ENCODE measurements around the gene ZBTB16. TPM values are rescaled to one million over a fixed set of nuclear protein-coding genes. Genes with fewer than 3 reads are reported as not detected.

The ZBTB16 gene
- total and polyA plus RNA-seq, 5 donors = 49.8 to 89.7 (median 75.5) TPM

- intact Hi-C loops (cut with DNase I) = no loop called here
- Histone ChIP-seq H3K27me3 (ENCODE audit: control insufficient read depth, insufficient read depth) (no peaks in the 10 kb centered on the region), H3K9me3 (ENCODE audit: control insufficient read depth, low read length) (no peaks in the 10 kb centered on the region), H3K4me1 (ENCODE audit: control insufficient read depth, insufficient read depth, low read length) (peaks cover 62% of the 10 kb centered on the region), H3K4me3 (ENCODE audit: low read length) (no peak overlapping the region), H3K27ac (ENCODE audit: low read length) (peak overlapping the region; percentile 61)
- 69% methylated on average over 4 of the region's 4 CpGs for WGBS
- peak; percentile 19 to 72 for ATAC-seq
- no peak for DNase-seq
These were observed 63.2 kb downstream of the ZBTB16 start for GRCh38 chr11:114122686-114123085.

GRCh38 chr11:114123692-114124330 lies 64.3 kb downstream of the ZBTB16 start:
- Histone ChIP-seq H3K4me3 (ENCODE audit: low read length) (no peak overlapping the region), H3K27me3 (ENCODE audit: control insufficient read depth, insufficient read depth) (no peaks in the 10 kb centered on the region), H3K4me1 (ENCODE audit: control insufficient read depth, insufficient read depth, low read length) (peaks cover 72% of the 10 kb centered on the region), H3K9me3 (ENCODE audit: control insufficient read depth, low read length) (no peaks in the 10 kb centered on the region), H3K27ac (ENCODE audit: low read length) (no peak overlapping the region)
- no peak for ATAC-seq
- 86% methylated on average over 11 of the region's 11 CpGs for WGBS
- DNase-seq = no peak
- intact Hi-C loops (cut with DNase I) = no loop called here

- ATAC-seq = no peak
- WGBS = 93% methylated on average over 5 of the region's 5 CpGs
- Histone ChIP-seq H3K4me1 (ENCODE audit: control insufficient read depth, insufficient read depth, low read length) (peaks cover 74% of the 10 kb centered on the region), H3K4me3 (ENCODE audit: low read length) (no peak overlapping the region), H3K27ac (ENCODE audit: low read length) (no peak overlapping the region), H3K27me3 (ENCODE audit: control insufficient read depth, insufficient read depth) (no peaks in the 10 kb centered on the region), H3K9me3 (ENCODE audit: control insufficient read depth, low read length) (no peaks in the 10 kb centered on the region)
- DNase-seq = no peak
- intact Hi-C loops (cut with DNase I) = no loop called here
These were observed 65.2 kb downstream of the ZBTB16 start for GRCh38 chr11:114124601-114125144.

GRCh38 chr11:114125531-114125930 lies 66.0 kb downstream of the ZBTB16 start:
- peak in 1 of 3 donors; percentile 54 for DNase-seq
- Histone ChIP-seq H3K4me1 (ENCODE audit: control insufficient read depth, insufficient read depth, low read length) (peaks cover 72% of the 10 kb centered on the region), H3K27me3 (ENCODE audit: control insufficient read depth, insufficient read depth) (no peaks in the 10 kb centered on the region), H3K27ac (ENCODE audit: low read length) (no peak overlapping the region), H3K4me3 (ENCODE audit: low read length) (no peak overlapping the region), H3K9me3 (ENCODE audit: control insufficient read depth, low read length) (no peaks in the 10 kb centered on the region)
- 90% methylated on average over 7 of the region's 7 CpGs for WGBS
- intact Hi-C loops (cut with DNase I) = no loop called here
- ATAC-seq = no peak

GRCh38 chr11:114125959-114126358 lies 66.4 kb downstream of the ZBTB16 start:
- no peaks in the 10 kb centered on the region for H3K9me3 ChIP-seq (ENCODE audit: control insufficient read depth, low read length)
- ATAC-seq (no peak), DNase-seq (no peak)
- H3K4me3 ChIP-seq (ENCODE audit: low read length) = no peak overlapping the region
- no peak overlapping the region for H3K27ac ChIP-seq (ENCODE audit: low read length)
- peaks cover 70% of the 10 kb centered on the region for H3K4me1 ChIP-seq (ENCODE audit: control insufficient read depth, insufficient read depth, low read length)
- intact Hi-C loops (cut with DNase I) = no loop called here
- H3K27me3 ChIP-seq (ENCODE audit: control insufficient read depth, insufficient read depth) = no peaks in the 10 kb centered on the region
- WGBS = 82% methylated on average over 2 of the region's 2 CpGs

GRCh38 chr11:114128399-114128798 lies 68.9 kb downstream of the ZBTB16 start:
- peaks cover 69% of the 10 kb centered on the region for H3K4me1 ChIP-seq (ENCODE audit: control insufficient read depth, insufficient read depth, low read length)
- H3K27ac ChIP-seq (ENCODE audit: low read length) = peak overlapping the region; percentile 19
- no peak for ATAC-seq
- no peak for DNase-seq
- H3K27me3 ChIP-seq (ENCODE audit: control insufficient read depth, insufficient read depth) = no peaks in the 10 kb centered on the region
- no peak overlapping the region for H3K4me3 ChIP-seq (ENCODE audit: low read length)
- no peaks in the 10 kb centered on the region for H3K9me3 ChIP-seq (ENCODE audit: control insufficient read depth, low read length)
- intact Hi-C loops (cut with DNase I) = no loop called here
- WGBS = 94% methylated on average over 5 of the region's 5 CpGs

- no peaks in the 10 kb centered on the region for H3K27me3 ChIP-seq (ENCODE audit: control insufficient read depth, insufficient read depth)
- H3K4me1 ChIP-seq (ENCODE audit: control insufficient read depth, insufficient read depth, low read length) = peaks cover 75% of the 10 kb centered on the region
- DNase-seq (no peak), ATAC-seq (no peak)
- intact Hi-C loops (cut with DNase I) = no loop called here
- H3K4me3 ChIP-seq (ENCODE audit: low read length) = no peak overlapping the region
- H3K27ac ChIP-seq (ENCODE audit: low read length) = no peak overlapping the region
- H3K9me3 ChIP-seq (ENCODE audit: control insufficient read depth, low read length) = no peaks in the 10 kb centered on the region
- 78% methylated on average over 9 of the region's 9 CpGs for WGBS
These were observed 69.6 kb downstream of the ZBTB16 start for GRCh38 chr11:114129142-114129541.

GRCh38 chr11:114129699-114130098 lies 70.2 kb downstream of the ZBTB16 start:
- no peak for ATAC-seq
- H3K4me1 ChIP-seq (ENCODE audit: control insufficient read depth, insufficient read depth, low read length) = peaks cover 72% of the 10 kb centered on the region

GRCh38 chr11:114130115-114130576 lies 70.6 kb downstream of the ZBTB16 start:
- no peak for DNase-seq
- peak overlapping the region; percentile 51 for H3K27ac ChIP-seq (ENCODE audit: low read length)
- H3K27me3 ChIP-seq (ENCODE audit: control insufficient read depth, insufficient read depth) = no peaks in the 10 kb centered on the region
- ATAC-seq = no peak
- no peaks in the 10 kb centered on the region for H3K9me3 ChIP-seq (ENCODE audit: control insufficient read depth, low read length)
- H3K4me1 ChIP-seq (ENCODE audit: control insufficient read depth, insufficient read depth, low read length) = peaks cover 75% of the 10 kb centered on the region
- intact Hi-C loops (cut with DNase I) = no loop called here
- 80% methylated on average over 6 of the region's 6 CpGs for WGBS
- no peak overlapping the region for H3K4me3 ChIP-seq (ENCODE audit: low read length)

More at GRCh38 chr11:114129699-114130098, 70.2 kb downstream of the ZBTB16 start:
- Histone ChIP-seq H3K27me3 (ENCODE audit: control insufficient read depth, insufficient read depth) (no peaks in the 10 kb centered on the region), H3K9me3 (ENCODE audit: control insufficient read depth, low read length) (no peaks in the 10 kb centered on the region), H3K27ac (ENCODE audit: low read length) (no peak overlapping the region), H3K4me3 (ENCODE audit: low read length) (no peak overlapping the region)
- intact Hi-C loops (cut with DNase I) = no loop called here
- 75% methylated on average over 8 of the region's 8 CpGs for WGBS
- DNase-seq = no peak

GRCh38 chr11:114130629-114131277 lies 71.2 kb downstream of the ZBTB16 start:
- ATAC-seq (no peak), DNase-seq (no peak)
- WGBS = 58% methylated on average over 7 of the region's 7 CpGs
- H3K27me3 ChIP-seq (ENCODE audit: control insufficient read depth, insufficient read depth) = no peaks in the 10 kb centered on the region
- intact Hi-C loops (cut with DNase I) = no loop called here
- peaks cover 78% of the 10 kb centered on the region for H3K4me1 ChIP-seq (ENCODE audit: control insufficient read depth, insufficient read depth, low read length)
- peak overlapping the region; percentile 51 for H3K27ac ChIP-seq (ENCODE audit: low read length)
- no peaks in the 10 kb centered on the region for H3K9me3 ChIP-seq (ENCODE audit: control insufficient read depth, low read length)
- no peak overlapping the region for H3K4me3 ChIP-seq (ENCODE audit: low read length)

- Histone ChIP-seq H3K4me1 (ENCODE audit: control insufficient read depth, insufficient read depth, low read length) (peaks cover 78% of the 10 kb centered on the region), H3K9me3 (ENCODE audit: control insufficient read depth, low read length) (no peaks in the 10 kb centered on the region), H3K4me3 (ENCODE audit: low read length) (no peak overlapping the region), H3K27ac (ENCODE audit: low read length) (no peak overlapping the region), H3K27me3 (ENCODE audit: control insufficient read depth, insufficient read depth) (no peaks in the 10 kb centered on the region)
- ATAC-seq (no peak), DNase-seq (no peak)
- intact Hi-C loops (cut with DNase I) = no loop called here
- 27% methylated on average over 8 of the region's 8 CpGs for WGBS
These were observed 72.0 kb downstream of the ZBTB16 start for GRCh38 chr11:114131461-114131864.
